Lower leg skin (tissue), 4 donors: ENCODE data around the gene TRPT1. TPM values are rescaled to one million over a fixed set of nuclear protein-coding genes. Genes with fewer than 3 reads are reported as not detected.

ENCODE experiments used
- DNase-seq, 2 donors: peaks; one replicate each; pipeline ENCODE4 v3.0.0-alpha.2; 2019; ENCODE audit warnings: low spot score in 2 of 2
- H3K4me3 ChIP-seq: fragments of 200-600 bp; sonication (generic); 2 replicates; pipeline ENCODE4 v1.5.1; 2017; ENCODE audit warnings: mild to moderate bottlenecking, low read depth; ENCODE audit not compliant: poor library complexity, severe bottlenecking
- CTCF ChIP-seq, 3 donors: fragments of 450-650 bp; IDR thresholded peaks; one replicate each; pipeline ENCODE4 v1.5.1; 2016; ENCODE audit warnings: antibody characterized with exemption in 3 of 3, mild to moderate bottlenecking in 3 of 3, moderate library complexity in 2 of 3
- POLR2A ChIP-seq, 2 donors: fragments of 450-650 bp; IDR thresholded peaks; one replicate each; pipeline ENCODE4 v1.6.1; 2016 to 2017; ENCODE audit warnings: antibody characterized with exemption in 2 of 2, mild to moderate bottlenecking in 1 of 2, moderate library complexity in 1 of 2
- WGBS, 2 donors: methylation state at CpG; one replicate each; pipeline ENCODE4 v1.1.5; 2018; 5-methylcytosine and 5-hydroxymethylcytosine counted together
- intact Hi-C: fragments of 100-400 bp; cut with DNase I; formaldehyde crosslinking; loops from one replicate; pipeline ENCODE4 v1.15.0; 2023; ENCODE audit warnings: low total_unique reads
- total RNA-seq, 4 donors: library from RNA; depleted of rRNA; stranded (reverse); fragments of >200 nt; gene quantifications; one replicate each; pipeline ENCODE4 v1.1.0, GENCODE V29; 2016

The TRPT1 gene
- total RNA-seq, 4 donors from 2014 or later, result 36.9 to 66.6 (median 44.1) TPM

- WGBS, 2 donors, result 81 to 85% methylated on average over 6 of the region's 6 CpGs
- no peak for DNase-seq
- no peak overlapping the region for H3K4me3 ChIP-seq
- intact Hi-C loops, result no loop called here
- TF ChIP-seq CTCF (IDR thresholded peaks at IDR 0.05), result no peak
- no peak for TF ChIP-seq POLR2A (IDR thresholded peaks at IDR 0.05)
These were observed 9.1 kb downstream of the TRPT1 start for GRCh38 chr11:64216879-64217278.

- intact Hi-C loops, result no loop called here
- 79 to 85% methylated on average over 24 to 30 of the region's 30 CpGs for WGBS, 2 donors
- no peak for DNase-seq
- TF ChIP-seq CTCF (IDR thresholded peaks at IDR 0.05), result no peak
- TF ChIP-seq POLR2A (IDR thresholded peaks at IDR 0.05), result no peak
- H3K4me3 ChIP-seq, result no peak overlapping the region
These were observed 14.7 kb downstream of the TRPT1 start for GRCh38 chr11:64211181-64211872.

- H3K4me3 ChIP-seq, result no peak overlapping the region
- TF ChIP-seq POLR2A (IDR thresholded peaks at IDR 0.05), result no peak
- TF ChIP-seq CTCF (IDR thresholded peaks at IDR 0.05), result no peak
- WGBS, 2 donors, result 89 to 92% methylated on average over 21 to 24 of the region's 24 CpGs
- no peak for DNase-seq
- intact Hi-C loops, result no loop called here
These were observed 15.5 kb downstream of the TRPT1 start for GRCh38 chr11:64210301-64211020.

GRCh38 chr11:64209563-64209843 lies 16.5 kb downstream of the TRPT1 start:
- DNase-seq, result no peak
- 85 to 86% methylated on average over 8 of the region's 8 CpGs for WGBS, 2 donors
- H3K4me3 ChIP-seq, result no peak overlapping the region
- no peak for TF ChIP-seq POLR2A (IDR thresholded peaks at IDR 0.05)
- intact Hi-C loops, result loop anchor here (5.0 kb wide), 2 partner anchors 93 to 728 kb away; partner anchors contain the start of genes CATSPERZ and GPHA2

- intact Hi-C loops, result loop anchor here (5.0 kb wide), 2 partner anchors 93 to 728 kb away; partner anchors contain the start of genes CATSPERZ and GPHA2
- TF ChIP-seq CTCF (IDR thresholded peaks at IDR 0.05), result no peak
- WGBS, 2 donors, result 85 to 87% methylated on average over 17 to 18 of the region's 18 CpGs
- no peak overlapping the region for H3K4me3 ChIP-seq
- DNase-seq, result no peak
These were observed 17.0 kb downstream of the TRPT1 start for GRCh38 chr11:64208796-64209562.
